C4-2B (cell line): ENCODE data around the gene DUSP10.

Experiments used
- CTCF ChIP-seq: fragments of 450-650 bp; conservative IDR thresholded peaks from 2 replicates; pipeline ENCODE4 v1.5.1; 2017; ENCODE audit warnings: mild to moderate bottlenecking
- ZFX ChIP-seq: fragments of 450-650 bp; IDR thresholded peaks from 2 replicates; pipeline ENCODE4 v1.6.1; 2017

- TF ChIP-seq CTCF (no peak), ZFX (no peak)
Measured at GRCh38 chr1:221777431-221778072, 35.7 kb upstream of the DUSP10 start.
